Caco-2 (cell line): ENCODE results near the gene PTPRG. TPM values are rescaled to one million over a fixed set of nuclear protein-coding genes. Genes with fewer than 3 reads are reported as not detected.

Source experiments
- BruUV-seq: library from RNA; stranded (reverse); fragments of 400-500 nt; replicated peaks from 2 replicates; lab custom pipeline; 2021; lab: Mats Ljungman, UMichigan
- CTCF ChIA-PET: fragments of 300-600 bp; sonication (Branson Sonifier 250); formaldehyde crosslinking; loops from one replicate; lab custom pipeline; 2022; ENCODE audit warnings: antibody characterized with exemption; lab: Charles Lee
- POLR2A ChIA-PET: fragments of 300-600 bp; sonication (Branson Sonifier 250); formaldehyde crosslinking; loops from one replicate; lab custom pipeline; 2022; ENCODE audit warnings: antibody characterized with exemption; lab: Charles Lee
- DNase-seq, 2 experiments: peaks; one replicate each; pipeline versions ENCODE4 v3.0.0 to v3.0.0-alpha.2; 2020 to 2022
- H3K27me3 ChIP-seq: replicated peaks from 2 replicates; pipeline ENCODE4 v1.6.0; 2011; ENCODE audit warnings: low read length; ENCODE audit not compliant: control insufficient read depth, insufficient read depth
- H3K36me3 ChIP-seq: 2 replicates; pipeline ENCODE4 v1.5.1; 2011; ENCODE audit warnings: low read length; ENCODE audit not compliant: control insufficient read depth, insufficient read depth
- H3K4me1 ChIP-seq: fragments of 250-450 bp; sonication (Bioruptor Pico); 2 replicates; pipeline ENCODE4 v1.5.1; 2020; ENCODE audit warnings: mild to moderate bottlenecking
- H3K4me3 ChIP-seq: 2 replicates; pipeline ENCODE4 v1.5.1; 2011; ENCODE audit warnings: low read depth, mild to moderate bottlenecking, control low read depth, low read length
- H3K9me3 ChIP-seq: fragments of 250-450 bp; sonication (Bioruptor Pico); 2 replicates; pipeline ENCODE4 v1.5.1; 2020; ENCODE audit warnings: mild to moderate bottlenecking, moderate library complexity
- H3K27ac Mint-ChIP-seq: one replicate; pipeline ENCODE4 v1.8.0; 2022; ENCODE audit warnings: mixed read lengths; ENCODE audit not compliant: unreplicated experiment
- H3K27me3 Mint-ChIP-seq: one replicate; pipeline ENCODE4 v1.8.0; 2022; ENCODE audit warnings: mixed read lengths; ENCODE audit not compliant: insufficient read depth, unreplicated experiment
- H3K36me3 Mint-ChIP-seq: one replicate; pipeline ENCODE4 v1.8.0; 2022; ENCODE audit warnings: mild to moderate bottlenecking, mixed read lengths; ENCODE audit not compliant: insufficient read depth, unreplicated experiment
- H3K4me1 Mint-ChIP-seq: one replicate; pipeline ENCODE4 v1.8.0; 2022; ENCODE audit warnings: low read depth, mixed read lengths; ENCODE audit not compliant: unreplicated experiment
- H3K4me3 Mint-ChIP-seq: one replicate; pipeline ENCODE4 v1.8.0; 2022; ENCODE audit warnings: mild to moderate bottlenecking, moderate library complexity, mixed read lengths; ENCODE audit not compliant: unreplicated experiment
- H3K9me3 Mint-ChIP-seq: one replicate; pipeline ENCODE4 v1.8.0; 2022; ENCODE audit warnings: mixed read lengths; ENCODE audit not compliant: unreplicated experiment
- CTCF ChIP-seq, 2 experiments: fragments of 200-600 bp in 1 of 2; IDR thresholded peaks; 1 replicate in 1 of 2; 2 replicates in 1 of 2; pipeline versions ENCODE4 v1.5.1 to v1.8.0; 2011 to 2022; ENCODE audit warnings: antibody characterized with exemption in 1 of 2, control low read depth in 1 of 2, inconsistent platforms in 1 of 2, low read depth in 1 of 2, low read length in 1 of 2, mild to moderate bottlenecking in 1 of 2, moderate library complexity in 1 of 2; ENCODE audit not compliant: insufficient read depth in 1 of 2, severe bottlenecking in 1 of 2, unreplicated experiment in 1 of 2
- intact Hi-C: fragments of 100-400 bp; cut with micrococcal nuclease; formaldehyde crosslinking; loops from one replicate; pipeline ENCODE4 v1.10.0; 2022; ENCODE audit not compliant: unreplicated experiment
- total RNA-seq: library from RNA; stranded (reverse); gene quantifications from 2 replicates; pipeline ENCODE4 v1.2.3, GENCODE V29; 2022

The PTPRG gene
- total RNA-seq, 1 experiment from 2014 or later: 46.4 TPM

GRCh38 chr3:61805510-61806080, 244.2 kb downstream of the PTPRG start:
- Mint-ChIP-seq H3K9me3 (no peaks in the 10 kb centered on the region), H3K4me3 (no peak overlapping the region), H3K4me1 (no peaks in the 10 kb centered on the region), H3K27ac (no peak overlapping the region), H3K36me3 (no peaks in the 10 kb centered on the region), H3K27me3 (no peaks in the 10 kb centered on the region)
- H3K4me3 ChIP-seq: no peak overlapping the region
- no TSS peak for BruUV-seq
- no peaks in the 10 kb centered on the region for H3K36me3 ChIP-seq
- no peaks in the 10 kb centered on the region for H3K27me3 ChIP-seq
- TF ChIP-seq CTCF (IDR thresholded peaks at IDR 0.05; ENCODE audit: insufficient read depth in 1 of 2, low read depth in 1 of 2, low read length in 1 of 2, severe bottlenecking in 1 of 2, unreplicated experiment in 1 of 2): no peak
- ChIA-PET CTCF (no interaction called here), POLR2A (no interaction called here)
- H3K4me1 ChIP-seq: no peaks in the 10 kb centered on the region
- no peaks in the 10 kb centered on the region for H3K9me3 ChIP-seq
- DNase-seq: no peak
- intact Hi-C loops: no loop called here

GRCh38 chr3:61806810-61807209, 245.4 kb downstream of the PTPRG start:
- H3K27me3 ChIP-seq: no peaks in the 10 kb centered on the region
- intact Hi-C loops: no loop called here
- no peak for DNase-seq
- Mint-ChIP-seq H3K27me3 (no peaks in the 10 kb centered on the region), H3K9me3 (no peaks in the 10 kb centered on the region), H3K36me3 (no peaks in the 10 kb centered on the region), H3K4me3 (no peak overlapping the region), H3K4me1 (no peaks in the 10 kb centered on the region), H3K27ac (no peak overlapping the region)
- H3K4me3 ChIP-seq: no peak overlapping the region
- TF ChIP-seq CTCF (IDR thresholded peaks at IDR 0.05; ENCODE audit: insufficient read depth in 1 of 2, low read depth in 1 of 2, low read length in 1 of 2, severe bottlenecking in 1 of 2, unreplicated experiment in 1 of 2): no peak
- H3K9me3 ChIP-seq: no peaks in the 10 kb centered on the region
- ChIA-PET POLR2A (no interaction called here), CTCF (no interaction called here)
- H3K4me1 ChIP-seq: no peaks in the 10 kb centered on the region
- BruUV-seq: no TSS peak
- H3K36me3 ChIP-seq: no peaks in the 10 kb centered on the region

DNA sequence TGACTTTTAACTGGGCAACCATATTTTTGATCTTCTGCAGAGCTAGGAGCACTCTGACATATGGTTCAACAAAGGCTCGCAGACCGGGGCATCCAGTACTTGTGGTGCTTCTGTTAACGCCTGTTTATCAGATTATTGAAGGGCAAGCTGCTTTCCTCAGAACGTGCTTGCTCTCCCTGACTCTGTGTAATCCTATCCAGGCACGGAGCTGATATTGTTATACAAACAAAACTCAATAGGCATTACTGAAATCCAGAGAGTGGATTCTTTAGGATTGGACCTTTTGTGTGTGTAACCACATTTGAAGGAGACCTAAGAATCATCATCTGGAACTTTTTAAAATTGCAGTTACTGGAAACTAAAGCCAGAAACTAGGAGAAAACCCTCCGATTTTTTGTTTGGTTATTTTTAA, 246.5 kb downstream of the PTPRG start:
- no peaks in the 10 kb centered on the region for H3K9me3 ChIP-seq
- H3K4me3 Mint-ChIP-seq: no peak overlapping the region
- DNase-seq: no peak
- no peaks in the 10 kb centered on the region for H3K36me3 Mint-ChIP-seq
- no peaks in the 10 kb centered on the region for H3K9me3 Mint-ChIP-seq
- no peaks in the 10 kb centered on the region for H3K4me1 ChIP-seq
- ChIA-PET CTCF (no interaction called here), POLR2A (no interaction called here)
- no peaks in the 10 kb centered on the region for H3K4me1 Mint-ChIP-seq
- no peak overlapping the region for H3K27ac Mint-ChIP-seq
- intact Hi-C loops: no loop called here
- no TSS peak for BruUV-seq
- no peak for TF ChIP-seq CTCF (IDR thresholded peaks at IDR 0.05; ENCODE audit: insufficient read depth in 1 of 2, low read depth in 1 of 2, low read length in 1 of 2, severe bottlenecking in 1 of 2, unreplicated experiment in 1 of 2)
- no peaks in the 10 kb centered on the region for H3K27me3 ChIP-seq
- H3K36me3 ChIP-seq: no peaks in the 10 kb centered on the region
- no peak overlapping the region for H3K4me3 ChIP-seq
- H3K27me3 Mint-ChIP-seq: no peaks in the 10 kb centered on the region
